GM18526 (cell line): ENCODE measurements around the gene CES5A.

Source experiments
- POLR2A ChIP-seq: IDR thresholded peaks from 3 replicates; pipeline ENCODE4 v1.6.1; 2011; ENCODE audit not compliant: insufficient read length; ENCODE audit errors: extremely low read depth

CES5A gene

DNA sequence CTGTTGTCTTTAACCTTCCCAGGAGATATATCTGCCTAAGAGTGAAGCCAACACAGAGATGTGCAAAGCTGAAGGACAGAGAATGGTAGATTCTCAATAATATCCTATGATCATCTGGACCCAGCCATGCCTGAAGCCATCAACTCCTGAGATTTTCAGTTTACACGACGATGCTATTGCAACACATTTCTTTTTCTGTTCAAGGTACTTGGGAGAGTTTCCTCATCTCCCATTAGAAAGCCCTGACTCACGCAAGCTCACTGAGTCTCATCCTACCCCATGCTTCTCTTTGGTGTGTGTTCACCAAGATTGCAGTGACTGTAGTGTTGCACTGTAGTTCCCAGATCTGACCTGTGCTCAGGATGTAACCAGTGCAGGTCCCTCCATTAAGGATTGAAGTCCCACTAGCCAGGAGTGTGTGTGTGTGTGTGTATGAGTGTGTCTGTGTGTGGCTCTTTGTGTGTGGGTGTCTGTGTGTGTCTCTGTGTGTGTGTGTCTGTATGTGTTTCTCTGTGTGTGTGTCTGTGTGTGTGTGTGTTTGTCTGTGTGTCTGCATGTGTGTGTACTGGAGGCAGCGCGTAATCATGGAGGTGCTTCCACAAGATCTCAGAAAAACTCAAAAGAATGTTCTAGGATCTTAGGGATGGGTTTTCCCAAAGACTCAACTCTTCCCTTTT lies 57.8 kb downstream of the CES5A start:
- TF ChIP-seq POLR2A: no peak

DNA sequence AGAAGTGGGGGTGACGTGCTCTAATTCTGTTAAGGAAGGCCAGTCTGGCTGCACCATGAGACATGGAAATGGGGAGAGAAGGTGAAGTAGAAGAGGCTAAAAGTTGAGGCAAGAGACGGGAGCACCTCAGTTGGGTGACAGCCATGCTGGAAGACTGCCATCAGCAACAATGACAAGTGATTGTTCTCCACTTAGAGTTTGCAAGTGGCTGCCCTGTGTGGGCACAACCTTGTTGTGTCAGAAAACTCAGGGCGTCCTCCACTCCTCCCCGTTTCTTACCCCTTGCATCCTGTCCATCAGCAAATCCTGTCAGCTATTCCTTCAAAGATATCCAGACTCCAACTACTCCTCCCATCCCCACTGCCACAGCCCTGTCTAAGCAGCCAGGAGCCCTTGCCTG lies 59.9 kb downstream of the CES5A start:
- no peak for TF ChIP-seq POLR2A

DNA sequence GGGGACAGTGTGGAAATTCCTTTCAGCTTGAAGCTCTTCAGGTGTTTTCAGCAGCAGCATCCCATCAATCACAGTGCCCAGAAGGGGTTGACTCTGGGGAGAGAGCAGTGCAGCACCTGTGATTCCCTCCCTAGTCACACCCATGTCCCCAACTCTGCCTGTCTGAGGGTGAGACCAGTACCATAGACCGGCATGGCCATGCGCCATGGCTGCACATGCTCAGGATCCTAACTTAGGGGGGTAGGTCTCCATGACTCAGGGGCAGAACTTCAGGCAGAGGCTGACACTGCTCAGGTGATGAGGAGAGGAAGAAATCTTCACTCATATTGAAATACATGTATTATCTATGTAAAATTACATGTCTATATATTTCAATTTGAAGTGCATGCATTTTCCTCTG lies 62.2 kb downstream of the CES5A start:
- TF ChIP-seq POLR2A: no peak

DNA sequence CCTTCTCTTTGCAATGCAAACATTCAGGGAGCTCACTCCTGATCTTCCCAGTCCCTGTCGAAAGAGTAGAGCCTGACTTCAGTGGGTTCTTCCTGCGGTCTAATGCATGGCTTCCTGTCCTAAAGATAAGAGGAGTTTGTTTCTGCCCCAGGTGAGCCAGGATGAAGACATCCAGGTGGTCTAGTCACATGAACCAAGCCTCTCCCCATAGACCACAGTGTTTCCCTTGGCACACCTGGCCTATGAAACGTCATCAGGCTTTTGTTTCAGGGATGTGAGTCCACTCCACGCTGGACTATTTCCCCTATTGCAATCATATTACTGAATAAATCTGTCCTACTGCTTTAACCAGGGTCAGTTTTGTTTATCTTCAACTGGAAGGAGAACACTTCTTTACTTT lies 63.4 kb downstream of the CES5A start:
- TF ChIP-seq POLR2A: no peak

DNA sequence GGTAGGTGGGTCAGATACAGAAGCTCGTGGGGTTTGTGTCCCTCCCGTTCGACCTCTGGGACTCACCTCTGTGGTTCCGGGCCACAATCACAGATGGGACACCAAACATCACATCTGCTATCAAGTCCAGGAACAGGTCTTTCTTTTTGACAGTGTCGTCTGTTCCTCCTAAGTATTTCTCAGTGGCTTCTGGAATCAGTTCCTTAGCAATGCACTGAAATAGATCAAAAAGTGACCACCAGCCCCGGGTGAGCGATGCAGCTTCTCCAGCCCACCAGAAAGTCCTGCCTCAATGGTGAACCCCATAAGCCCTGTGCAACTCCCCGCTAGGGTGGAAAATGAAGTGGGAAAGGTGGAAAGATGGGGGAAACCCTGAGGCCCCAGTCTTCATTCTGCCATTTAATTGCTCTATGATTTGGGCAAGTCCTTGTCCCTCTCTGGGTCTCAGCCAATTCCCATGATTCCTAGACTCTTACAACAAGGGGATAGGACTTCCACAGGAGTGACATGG lies 64.7 kb downstream of the CES5A start:
- TF ChIP-seq POLR2A: no peak

DNA sequence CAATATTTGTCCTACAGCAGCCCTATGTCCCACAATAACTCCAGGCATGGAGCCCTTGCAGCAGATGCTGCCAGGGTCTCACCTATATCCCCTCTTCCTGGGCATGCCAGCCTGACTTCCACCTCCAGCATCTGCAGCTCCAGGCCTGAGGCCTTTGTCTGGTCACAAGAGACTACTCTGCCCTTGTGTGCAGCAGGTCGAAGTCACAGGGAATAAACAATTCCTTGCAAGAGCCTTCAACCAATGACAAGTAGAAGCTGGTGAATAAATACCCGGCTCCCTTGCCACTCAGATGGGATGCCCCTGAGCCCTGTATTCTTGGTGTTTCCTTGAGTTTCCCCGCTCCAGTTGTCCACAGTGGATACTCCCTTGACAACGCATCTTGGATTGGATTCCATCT lies 65.3 kb downstream of the CES5A start:
- no peak for TF ChIP-seq POLR2A

DNA sequence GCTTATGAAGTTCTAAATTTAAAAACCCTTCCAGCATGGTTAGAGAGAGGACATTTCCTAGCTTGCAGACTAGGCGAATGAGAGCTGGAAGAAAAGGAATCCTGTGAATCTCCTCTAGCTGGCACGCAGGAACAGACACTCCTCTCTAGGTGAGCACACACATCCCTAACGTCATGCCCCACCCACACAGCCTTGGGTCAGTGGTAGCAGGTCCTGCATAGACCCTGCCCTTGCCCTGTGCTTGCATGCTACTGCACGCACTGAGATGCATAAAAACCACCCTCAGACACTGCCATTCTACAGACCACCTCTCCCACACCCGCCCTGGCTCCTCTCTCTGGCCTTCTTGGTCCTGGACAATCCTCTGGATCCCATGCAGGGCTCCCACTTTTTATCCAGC lies 65.8 kb downstream of the CES5A start:
- TF ChIP-seq POLR2A: no peak
